CD14-positive monocyte (primary cell): ENCODE results near the gene ADD2. TPM values are rescaled to one million over a fixed set of nuclear protein-coding genes. Genes with fewer than 3 reads are reported as not detected.

Source experiments
- DNase-seq, 3 donors: peaks; one replicate each; pipeline ENCODE4 v3.0.0-alpha.2; 2011 to 2022
- H2AFZ ChIP-seq: 2 replicates; pipeline ENCODE4 v1.6.0; 2012; ENCODE audit warnings: mild to moderate bottlenecking, low read depth, low read length, inconsistent platforms; ENCODE audit not compliant: insufficient read depth, poor library complexity, severe bottlenecking
- H3K27ac ChIP-seq, 2 donors: 1 replicate in 1 of 2; 2 replicates in 1 of 2; pipeline ENCODE4 v1.5.1; 2012 to 2013; ENCODE audit warnings: low read length in 2 of 2, control low read depth in 1 of 2, inconsistent platforms in 1 of 2, low read depth in 1 of 2, mild to moderate bottlenecking in 1 of 2
- H3K27me3 ChIP-seq, 2 donors: one replicate each; pipeline versions ENCODE4 v1.6.0 to v1.6.1; 2011 to 2013; ENCODE audit warnings: low read length in 2 of 2; ENCODE audit not compliant: control insufficient read depth in 2 of 2, insufficient read depth in 2 of 2
- H3K36me3 ChIP-seq, 2 donors: replicated peaks in 1 of 2; 1 replicate in 1 of 2; 2 replicates in 1 of 2; pipeline versions ENCODE4 v1.5.1 to v1.6.1; 2012 to 2013; ENCODE audit warnings: low read length in 2 of 2, control low read depth in 1 of 2, inconsistent platforms in 1 of 2, mild to moderate bottlenecking in 1 of 2; ENCODE audit not compliant: insufficient read depth in 2 of 2, control insufficient read depth in 1 of 2
- H3K4me1 ChIP-seq, 2 donors: 1 replicate in 1 of 2; 2 replicates in 1 of 2; pipeline versions ENCODE4 v1.5.1 to v1.6.1; 2012 to 2013; ENCODE audit warnings: low read length in 2 of 2, control low read depth in 1 of 2, inconsistent platforms in 1 of 2, mild to moderate bottlenecking in 1 of 2, moderate library complexity in 1 of 2; ENCODE audit not compliant: insufficient read depth in 2 of 2, control insufficient read depth in 1 of 2
- H3K4me2 ChIP-seq: replicated peaks from 2 replicates; pipeline ENCODE3; 2012; ENCODE audit warnings: low read length, moderate library complexity, mild to moderate bottlenecking; ENCODE audit not compliant: poor library complexity, severe bottlenecking; ENCODE audit errors: extremely low read depth
- H3K4me3 ChIP-seq, 3 experiments: fragments of 200-600 bp in 1 of 3; sonication (generic) in 1 of 3; replicated peaks in 1 of 3; 1 replicate in 2 of 3; 2 replicates in 1 of 3; pipeline ENCODE4 v1.5.1; 2011 to 2013; ENCODE audit warnings: low read length in 3 of 3, mild to moderate bottlenecking in 3 of 3, control low read depth in 2 of 3, low read depth in 2 of 3, inconsistent platforms in 1 of 3, moderate library complexity in 1 of 3
- H3K79me2 ChIP-seq: 2 replicates; pipeline ENCODE4 v1.6.0; 2012; ENCODE audit warnings: mild to moderate bottlenecking, control low read depth, inconsistent platforms, low read length, moderate library complexity; ENCODE audit not compliant: insufficient read depth
- H3K9ac ChIP-seq: 2 replicates; pipeline ENCODE4 v1.6.0; 2017; ENCODE audit warnings: low read length, mild to moderate bottlenecking; ENCODE audit not compliant: insufficient read depth, poor library complexity, severe bottlenecking
- H3K9me3 ChIP-seq, 2 donors: replicated peaks in 1 of 2; 1 replicate in 1 of 2; 2 replicates in 1 of 2; pipeline versions ENCODE4 v1.5.1 to v1.6.1; 2012 to 2013; ENCODE audit warnings: low read length in 2 of 2, control low read depth in 1 of 2; ENCODE audit not compliant: control insufficient read depth in 1 of 2, insufficient read depth in 1 of 2
- H4K20me1 ChIP-seq: 2 replicates; pipeline ENCODE4 v1.6.0; 2012; ENCODE audit warnings: mild to moderate bottlenecking, low read length, control low read depth, moderate library complexity; ENCODE audit not compliant: insufficient read depth
- H3K27ac Mint-ChIP-seq, 7 donors: one replicate each; pipeline ENCODE4 v1.8.0; 2020; ENCODE audit warnings: mild to moderate bottlenecking in 7 of 7, mixed read lengths in 7 of 7, moderate library complexity in 6 of 7, inconsistent platforms in 2 of 7
- H3K27me3 Mint-ChIP-seq, 3 donors: one replicate each; pipeline ENCODE4 v1.8.0; 2021 to 2022; ENCODE audit warnings: low read depth in 3 of 3, mild to moderate bottlenecking in 3 of 3, mixed read lengths in 3 of 3, moderate library complexity in 3 of 3, inconsistent platforms in 1 of 3
- H3K36me3 Mint-ChIP-seq, 2 donors: one replicate each; pipeline ENCODE4 v1.8.0; 2020; ENCODE audit warnings: mixed read lengths in 2 of 2, inconsistent platforms in 1 of 2, mild to moderate bottlenecking in 1 of 2
- H3K4me1 Mint-ChIP-seq: one replicate; pipeline ENCODE4 v1.8.0; 2020; ENCODE audit warnings: mild to moderate bottlenecking, mixed read lengths
- H3K4me3 Mint-ChIP-seq, 2 donors: one replicate each; pipeline ENCODE4 v1.8.0; 2020; ENCODE audit warnings: mild to moderate bottlenecking in 2 of 2, mixed read lengths in 2 of 2, moderate library complexity in 1 of 2
- H3K9me3 Mint-ChIP-seq, 7 donors: one replicate each; pipeline ENCODE4 v1.8.0; 2020 to 2022; ENCODE audit warnings: mixed read lengths in 7 of 7, mild to moderate bottlenecking in 6 of 7, moderate library complexity in 6 of 7, inconsistent platforms in 2 of 7
- WGBS: methylation state at CpG from one replicate; pipeline ENCODE4 v1.1.5; 2013; ENCODE audit warnings: missing lambda C conversion rate; ENCODE audit not compliant: insufficient coverage; 5-methylcytosine and 5-hydroxymethylcytosine counted together
- intact Hi-C, 2 donors: fragments of 100-400 bp; cut with micrococcal nuclease; formaldehyde crosslinking; loops; one replicate each; pipeline versions ENCODE4 v1.15.0 to v1.15.1; 2023
- polyA plus RNA-seq, 3 donors: library from polyadenylated mRNA; depleted of rRNA in 1 of 3; unstranded in 2 of 3; stranded (reverse) in 1 of 3; fragments of 300-500 nt in 2 of 3; fragments of >200 nt in 1 of 3; fragmentation: Illumina TruSeq in 2 of 3; gene quantifications; 1 replicate in 2 of 3; 2 replicates in 1 of 3; pipeline ENCODE4 v1.2.3, GENCODE V29; 2012 to 2021
- TF ChIP-seq, protein P1 (sequence below): fragments of 200-600 bp; IDR thresholded peaks from one replicate; pipeline ENCODE4 v1.8.0; 2022; ENCODE audit warnings: antibody characterized with exemption, mild to moderate bottlenecking

ADD2 gene
- polyA plus RNA-seq, 3 donors = 0.18 to 0.56 (median 0.26) TPM

DNA sequence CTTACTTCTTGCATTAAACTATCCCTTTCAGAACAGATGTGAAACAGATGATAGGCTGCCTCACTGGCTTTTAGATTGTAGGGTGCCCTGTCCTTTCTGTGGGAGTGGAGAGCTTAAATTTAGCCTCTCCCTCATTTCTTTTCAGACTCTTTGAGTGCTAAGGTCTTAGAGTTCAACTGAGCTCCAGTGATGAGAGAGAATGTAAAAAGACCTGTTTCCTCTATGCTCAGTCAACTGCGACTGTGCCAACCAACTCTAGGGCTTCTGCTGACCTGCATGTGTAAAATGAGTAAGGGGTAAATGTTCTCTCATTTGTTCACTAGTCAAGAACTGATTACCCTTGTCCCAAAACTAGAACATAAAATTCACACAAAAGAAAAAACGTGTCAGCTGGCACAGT is 109.5 kb downstream of the ADD2 start:
- H3K9me3 Mint-ChIP-seq = peaks cover 0 to 2% (median 0%) of the 10 kb centered on the region in 7 donors
- no peak overlapping the region for H3K27ac Mint-ChIP-seq
- intact Hi-C loops = no loop called here
- no peak overlapping the region for H3K4me3 ChIP-seq
- peaks cover 2% of the 10 kb centered on the region for H3K4me1 Mint-ChIP-seq
- WGBS = 50% methylated on average over 1 of the region's 2 CpGs
- H4K20me1 ChIP-seq = no peaks in the 10 kb centered on the region
- H3K9me3 ChIP-seq = no peaks in the 10 kb centered on the region
- H3K9ac ChIP-seq = no peak overlapping the region
- H3K4me1 ChIP-seq = no peaks in the 10 kb centered on the region
- H3K27me3 ChIP-seq = peaks cover 3 to 7% of the 10 kb centered on the region in 2 donors
- H3K4me2 ChIP-seq = no peak overlapping the region
- H3K4me3 Mint-ChIP-seq = no peak overlapping the region
- H3K36me3 ChIP-seq = no peaks in the 10 kb centered on the region
- H3K27me3 Mint-ChIP-seq = peaks cover 6 to 28% (median 18%) of the 10 kb centered on the region in 3 donors
- no peak overlapping the region for H3K27ac ChIP-seq
- TF ChIP-seq, protein P1, sequence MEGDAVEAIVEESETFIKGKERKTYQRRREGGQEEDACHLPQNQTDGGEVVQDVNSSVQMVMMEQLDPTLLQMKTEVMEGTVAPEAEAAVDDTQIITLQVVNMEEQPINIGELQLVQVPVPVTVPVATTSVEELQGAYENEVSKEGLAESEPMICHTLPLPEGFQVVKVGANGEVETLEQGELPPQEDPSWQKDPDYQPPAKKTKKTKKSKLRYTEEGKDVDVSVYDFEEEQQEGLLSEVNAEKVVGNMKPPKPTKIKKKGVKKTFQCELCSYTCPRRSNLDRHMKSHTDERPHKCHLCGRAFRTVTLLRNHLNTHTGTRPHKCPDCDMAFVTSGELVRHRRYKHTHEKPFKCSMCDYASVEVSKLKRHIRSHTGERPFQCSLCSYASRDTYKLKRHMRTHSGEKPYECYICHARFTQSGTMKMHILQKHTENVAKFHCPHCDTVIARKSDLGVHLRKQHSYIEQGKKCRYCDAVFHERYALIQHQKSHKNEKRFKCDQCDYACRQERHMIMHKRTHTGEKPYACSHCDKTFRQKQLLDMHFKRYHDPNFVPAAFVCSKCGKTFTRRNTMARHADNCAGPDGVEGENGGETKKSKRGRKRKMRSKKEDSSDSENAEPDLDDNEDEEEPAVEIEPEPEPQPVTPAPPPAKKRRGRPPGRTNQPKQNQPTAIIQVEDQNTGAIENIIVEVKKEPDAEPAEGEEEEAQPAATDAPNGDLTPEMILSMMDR = no peak
- H2AFZ ChIP-seq = no peak overlapping the region
- no peak for DNase-seq
- no peaks in the 10 kb centered on the region for H3K36me3 Mint-ChIP-seq
- H3K79me2 ChIP-seq = no peaks in the 10 kb centered on the region

DNA sequence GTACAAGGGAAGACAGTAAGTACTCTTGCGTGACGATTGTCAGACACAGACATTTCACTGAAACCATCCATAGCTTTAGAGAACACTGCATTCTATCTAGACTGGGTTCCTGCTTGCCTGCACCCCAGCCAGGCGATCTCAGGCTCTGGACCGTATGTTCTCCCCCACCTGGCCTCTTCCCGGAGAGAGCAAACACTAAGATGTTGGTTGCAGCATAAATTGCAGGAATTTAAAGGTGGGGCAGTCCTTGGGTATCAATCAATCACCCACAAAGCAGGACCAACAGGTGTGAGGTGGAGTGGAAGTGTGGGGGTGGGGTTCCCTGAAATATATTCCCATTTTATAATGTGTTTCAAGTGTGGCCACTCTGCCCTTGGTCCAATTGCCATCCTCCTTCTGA is 110.8 kb downstream of the ADD2 start:
- Histone ChIP-seq H3K79me2 (no peaks in the 10 kb centered on the region), H4K20me1 (no peaks in the 10 kb centered on the region), H2AFZ (no peak overlapping the region), H3K27ac (no peak overlapping the region), H3K4me2 (no peak overlapping the region), H3K4me1 (no peaks in the 10 kb centered on the region), H3K9me3 (no peaks in the 10 kb centered on the region), H3K9ac (no peak overlapping the region), H3K27me3 (peaks cover 5 to 12% of the 10 kb centered on the region in 2 donors), H3K36me3 (no peaks in the 10 kb centered on the region), H3K4me3 (no peak overlapping the region)
- peaks cover 6 to 32% (median 23%) of the 10 kb centered on the region in 3 donors for H3K27me3 Mint-ChIP-seq
- 100% methylated on average over 2 of the region's 5 CpGs for WGBS
- TF ChIP-seq, protein P1 = no peak
- intact Hi-C loops = no loop called here
- no peak overlapping the region for H3K4me3 Mint-ChIP-seq
- H3K4me1 Mint-ChIP-seq = peaks cover 2% of the 10 kb centered on the region
- H3K9me3 Mint-ChIP-seq = peaks cover 0 to 2% (median 0%) of the 10 kb centered on the region in 7 donors
- DNase-seq = no peak
- H3K27ac Mint-ChIP-seq = no peak overlapping the region
- no peaks in the 10 kb centered on the region for H3K36me3 Mint-ChIP-seq
